IMR-90 (cell line): ENCODE measurements around the gene USP24.

Source experiments
- BHLHE40 ChIP-seq: fragments of 150-350 bp; IDR thresholded peaks from 2 replicates; pipeline ENCODE4 v1.6.1; 2016; ENCODE audit warnings: mild to moderate bottlenecking, low read depth, low read length
- CTCF ChIP-seq: conservative IDR thresholded peaks from 2 replicates; pipeline ENCODE4 v1.5.1; 2012; ENCODE audit warnings: mild to moderate bottlenecking, low read depth, low read length, improper control_type of control experiment
- FOS ChIP-seq: fragments of 150-350 bp; IDR thresholded peaks from 2 replicates; pipeline ENCODE4 v1.6.1; 2016; ENCODE audit warnings: low read depth, low read length
- MAFK ChIP-seq: IDR thresholded peaks from 2 replicates; pipeline ENCODE4 v1.6.1; 2012; ENCODE audit warnings: low read depth, low read length, improper control_type of control experiment
- MXI1 ChIP-seq: IDR thresholded peaks from 2 replicates; pipeline ENCODE4 v1.6.1; 2012; ENCODE audit warnings: low read depth, mild to moderate bottlenecking, low read length, moderate library complexity, borderline replicate concordance
- POLR2A ChIP-seq: IDR thresholded peaks from 2 replicates; pipeline ENCODE4 v1.6.1; 2012; ENCODE audit warnings: mild to moderate bottlenecking, low read depth, low read length
- RCOR1 ChIP-seq: IDR thresholded peaks from 2 replicates; pipeline ENCODE4 v1.6.1; 2012; ENCODE audit warnings: mild to moderate bottlenecking, low read length, improper control_type of control experiment; ENCODE audit not compliant: insufficient replicate concordance
- RFX5 ChIP-seq: IDR thresholded peaks from 2 replicates; pipeline ENCODE4 v1.8.0; 2012; ENCODE audit warnings: low read depth, mild to moderate bottlenecking, low read length, moderate library complexity
- SMC3 ChIP-seq: fragments of 150-350 bp; IDR thresholded peaks from 2 replicates; pipeline ENCODE4 v1.6.1; 2016; ENCODE audit warnings: low read depth, mild to moderate bottlenecking, antibody characterized with exemption, low read length, moderate library complexity
- USF2 ChIP-seq: fragments of 150-350 bp; IDR thresholded peaks from 2 replicates; pipeline ENCODE4 v1.6.1; 2017; ENCODE audit warnings: mild to moderate bottlenecking, antibody characterized with exemption, low read length, low read depth

- TF ChIP-seq USF2 (no peak), CTCF (no peak), RFX5 (no peak), MXI1 (no peak), POLR2A (no peak), SMC3 (no peak), MAFK (no peak), FOS (no peak), BHLHE40 (no peak), RCOR1 (no peak)
These were observed 172.2 kb downstream of the USP24 start for GRCh38 chr1:55043011-55043410.
